H9 (cell line): ENCODE data around the gene OSBPL10. TPM values are rescaled to one million over a fixed set of nuclear protein-coding genes. Genes with fewer than 3 reads are reported as not detected.

ENCODE experiments used
- DNase-seq: peaks from one replicate; pipeline ENCODE4 v3.0.0-alpha.2; 2017
- H2AFZ ChIP-seq: one replicate; pipeline ENCODE4 v1.6.1; 2013; ENCODE audit warnings: mild to moderate bottlenecking, low read length, control low read depth, moderate library complexity
- H2AK5ac ChIP-seq: 2 replicates; pipeline ENCODE4 v1.6.1; 2013; ENCODE audit warnings: low read length, control low read depth, mixed read lengths; ENCODE audit not compliant: insufficient read length
- H2BK120ac ChIP-seq: one replicate; pipeline ENCODE4 v1.6.1; 2013; ENCODE audit warnings: low read depth, mild to moderate bottlenecking, low read length, control low read depth, inconsistent platforms; ENCODE audit not compliant: poor library complexity, severe bottlenecking
- H2BK12ac ChIP-seq: 2 replicates; pipeline ENCODE4 v1.6.1; 2013; ENCODE audit warnings: low read length, control low read depth, mixed read lengths, low read depth; ENCODE audit not compliant: insufficient read length
- H2BK15ac ChIP-seq: 2 replicates; pipeline ENCODE4 v1.6.1; 2013; ENCODE audit warnings: low read depth, low read length, control low read depth
- H2BK20ac ChIP-seq: one replicate; pipeline ENCODE4 v1.6.1; 2013; ENCODE audit warnings: low read depth, mild to moderate bottlenecking, low read length, control low read depth, inconsistent platforms; ENCODE audit not compliant: poor library complexity, severe bottlenecking
- H2BK5ac ChIP-seq: 2 replicates; pipeline ENCODE4 v1.6.1; 2013; ENCODE audit warnings: low read length, control low read depth, mixed read lengths; ENCODE audit not compliant: insufficient read length
- H3K14ac ChIP-seq: 2 replicates; pipeline ENCODE4 v1.6.1; 2013; ENCODE audit warnings: low read length, control low read depth; ENCODE audit not compliant: insufficient read depth
- H3K18ac ChIP-seq: 2 replicates; pipeline ENCODE4 v1.6.1; 2013; ENCODE audit warnings: low read depth, mild to moderate bottlenecking, mixed read lengths, low read length, control low read depth; ENCODE audit not compliant: insufficient read length
- H3K23ac ChIP-seq: 2 replicates; pipeline ENCODE4 v1.6.1; 2013; ENCODE audit warnings: low read length, control low read depth, mixed read lengths, low read depth; ENCODE audit not compliant: insufficient read length
- H3K23me2 ChIP-seq: 2 replicates; pipeline ENCODE4 v1.6.1; 2013; ENCODE audit warnings: low read depth, mild to moderate bottlenecking, mixed read lengths, low read length, control low read depth; ENCODE audit not compliant: insufficient read length, poor library complexity, severe bottlenecking
- H3K27ac ChIP-seq: 2 replicates; pipeline ENCODE4 v1.5.1; 2013; ENCODE audit warnings: low read length, control low read depth, mixed read lengths, low read depth; ENCODE audit not compliant: insufficient read length
- H3K27me3 ChIP-seq: 2 replicates; pipeline ENCODE4 v1.6.1; 2013; ENCODE audit warnings: low read length, control low read depth, inconsistent platforms; ENCODE audit not compliant: insufficient read depth
- H3K4ac ChIP-seq: 2 replicates; pipeline ENCODE4 v1.6.1; 2013; ENCODE audit warnings: low read depth, mild to moderate bottlenecking, control low read depth, inconsistent platforms, low read length, moderate library complexity
- H3K4me1 ChIP-seq: 2 replicates; pipeline ENCODE4 v1.6.1; 2013; ENCODE audit warnings: low read length, control low read depth, inconsistent platforms; ENCODE audit not compliant: insufficient read depth
- H3K4me2 ChIP-seq: 2 replicates; pipeline ENCODE4 v1.6.1; 2013; ENCODE audit warnings: low read length, control low read depth, mixed read lengths; ENCODE audit not compliant: insufficient read length, insufficient read depth
- H3K56ac ChIP-seq: 2 replicates; pipeline ENCODE4 v1.6.1; 2013; ENCODE audit warnings: low read depth, mild to moderate bottlenecking, mixed read lengths, low read length, control low read depth; ENCODE audit not compliant: insufficient read length
- H3K79me1 ChIP-seq: 2 replicates; pipeline ENCODE4 v1.6.1; 2013; ENCODE audit warnings: low read depth, mild to moderate bottlenecking, moderate library complexity, low read length, control low read depth, inconsistent platforms; ENCODE audit not compliant: insufficient read depth, poor library complexity, severe bottlenecking
- H3K79me2 ChIP-seq: 2 replicates; pipeline ENCODE4 v1.6.1; 2013; ENCODE audit warnings: low read length, control low read depth, inconsistent platforms; ENCODE audit not compliant: insufficient read depth
- H3K9ac ChIP-seq: 2 replicates; pipeline ENCODE4 v1.6.1; 2013; ENCODE audit warnings: low read length, control low read depth, mixed read lengths; ENCODE audit not compliant: insufficient read length; ENCODE audit errors: extremely low read depth
- H3K9me3 ChIP-seq: one replicate; pipeline ENCODE4 v1.6.1; 2013; ENCODE audit warnings: low read depth, low read length, inconsistent platforms; ENCODE audit not compliant: control insufficient read depth
- H3T11ph ChIP-seq: one replicate; pipeline ENCODE4 v1.6.1; 2013; ENCODE audit warnings: mild to moderate bottlenecking, low read length, control low read depth, inconsistent platforms
- H4K20me1 ChIP-seq: one replicate; pipeline ENCODE4 v1.6.1; 2013; ENCODE audit not compliant: control insufficient read depth, insufficient read length, insufficient read depth
- H4K5ac ChIP-seq: 2 replicates; pipeline ENCODE4 v1.6.1; 2013; ENCODE audit warnings: low read depth, mild to moderate bottlenecking, mixed read lengths, low read length, control low read depth; ENCODE audit not compliant: insufficient read length
- H4K8ac ChIP-seq: replicated peaks from 2 replicates; pipeline ENCODE4 v1.6.1; 2013; ENCODE audit warnings: low read length, control low read depth, mixed read lengths, low read depth; ENCODE audit not compliant: insufficient read length
- H4K91ac ChIP-seq: 2 replicates; pipeline ENCODE4 v1.6.1; 2013; ENCODE audit warnings: low read depth, mild to moderate bottlenecking, moderate library complexity, mixed read lengths, low read length, control low read depth; ENCODE audit not compliant: insufficient read length
- H3K27ac Mint-ChIP-seq, 3 experiments: 2 replicates in 2 of 3; 3 replicates in 1 of 3; pipeline ENCODE4 v1.8.0; 2020 to 2021; ENCODE audit warnings: mixed read lengths in 3 of 3, mild to moderate bottlenecking in 1 of 3, moderate library complexity in 1 of 3
- H3K27me3 Mint-ChIP-seq: 2 replicates; pipeline ENCODE4 v1.8.0; 2021; ENCODE audit warnings: low read depth, mild to moderate bottlenecking, moderate library complexity, mixed read lengths
- H3K36me3 Mint-ChIP-seq, 3 experiments: 2 replicates in 2 of 3; 3 replicates in 1 of 3; pipeline ENCODE4 v1.8.0; 2020 to 2021; ENCODE audit warnings: low read depth in 3 of 3, mixed read lengths in 3 of 3; ENCODE audit not compliant: insufficient read depth in 1 of 3
- H3K4me1 Mint-ChIP-seq, 2 experiments: 2 replicates each; pipeline ENCODE4 v1.8.0; 2020; ENCODE audit warnings: mixed read lengths in 2 of 2
- H3K4me3 Mint-ChIP-seq, 2 experiments: 2 replicates in 1 of 2; 3 replicates in 1 of 2; pipeline ENCODE4 v1.8.0; 2020 to 2021; ENCODE audit warnings: mild to moderate bottlenecking in 2 of 2, mixed read lengths in 2 of 2, moderate library complexity in 1 of 2
- H3K9me3 Mint-ChIP-seq, 2 experiments: 2 replicates in 1 of 2; 3 replicates in 1 of 2; pipeline ENCODE4 v1.8.0; 2020; ENCODE audit warnings: mild to moderate bottlenecking in 2 of 2, mixed read lengths in 2 of 2, moderate library complexity in 1 of 2
- WGBS: extraction: QIAGEN DNeasy Blood & Tissue Kit; methylation state at CpG from one replicate; pipeline ENCODE4 v1.1.7; 2013; ENCODE audit warnings: missing lambda C conversion rate, low lambda C conversion rate, mixed read lengths; ENCODE audit not compliant: insufficient read length; ENCODE audit errors: extremely low coverage; 5-methylcytosine and 5-hydroxymethylcytosine counted together
- total RNA-seq: library from RNA; stranded (reverse); gene quantifications from 2 replicates; pipeline ENCODE4 v1.2.1, GENCODE V29; 2021
- TF ChIP-seq, protein P1 (sequence below): fragments of 200-600 bp; sonication (generic); conservative IDR thresholded peaks from 3 replicates; pipeline ENCODE4 v1.8.0; 2021; ENCODE audit warnings: antibody characterized with exemption, mild to moderate bottlenecking

OSBPL10 gene
- total RNA-seq, 1 experiment from 2014 or later = 42.7 TPM

DNA sequence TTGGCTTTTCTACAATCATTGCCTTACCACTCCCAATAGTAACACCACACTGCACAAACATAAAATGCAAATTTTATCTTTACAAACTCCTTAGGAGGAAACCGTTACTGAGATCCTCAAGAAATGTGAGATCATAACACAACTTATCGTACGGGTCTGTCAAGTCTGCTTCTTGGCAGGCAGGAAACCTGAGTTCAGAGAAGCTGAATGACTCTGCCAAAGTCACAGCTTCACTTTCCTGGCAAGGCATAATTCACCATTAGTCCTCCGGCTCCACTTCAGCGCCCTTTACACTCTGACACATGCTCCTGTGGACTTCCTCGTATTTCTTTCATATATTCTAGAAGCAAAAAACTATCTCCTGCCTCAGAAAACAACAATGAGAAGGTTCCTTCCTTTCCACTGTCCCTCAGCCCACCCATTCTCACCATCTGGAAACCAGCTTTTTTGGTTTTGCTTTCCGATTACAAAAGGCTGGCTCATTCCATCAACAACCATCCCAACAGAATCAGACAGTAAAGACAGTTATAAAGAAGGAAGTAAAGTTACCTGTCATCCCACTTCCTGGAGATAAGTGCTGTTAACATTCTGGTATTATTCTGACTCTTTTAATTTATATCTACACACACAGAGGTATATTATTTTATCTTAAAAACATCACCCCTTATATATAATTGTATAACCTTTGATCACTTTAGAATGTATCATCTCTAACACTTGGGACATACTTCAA, 225.0 kb downstream of the OSBPL10 start:
- no CpG with 5 or more reads among the region's 7 CpGs for WGBS
- H3K4me1 Mint-ChIP-seq = peaks cover 22% of the 10 kb centered on the region in 2 experiments
- no peaks in the 10 kb centered on the region for H3K27me3 Mint-ChIP-seq

More for the DNA sequence above, 225.0 kb downstream of the OSBPL10 start:
- no peak overlapping the region for H4K8ac ChIP-seq
- H3K9me3 ChIP-seq = no peaks in the 10 kb centered on the region
- no peak overlapping the region for H3K18ac ChIP-seq
- H4K20me1 ChIP-seq = no peaks in the 10 kb centered on the region
- no peaks in the 10 kb centered on the region for H3K23me2 ChIP-seq
- no peak overlapping the region for H4K5ac ChIP-seq
- H3K79me1 ChIP-seq = no peaks in the 10 kb centered on the region
- no peak overlapping the region for H3T11ph ChIP-seq
- H2AK5ac ChIP-seq = no peak overlapping the region
- H2BK5ac ChIP-seq = no peak overlapping the region
- no peak overlapping the region for H3K4me2 ChIP-seq
- H3K9me3 Mint-ChIP-seq = peaks cover 12 to 15% of the 10 kb centered on the region in 2 experiments
- peaks cover 10 to 25% (median 13%) of the 10 kb centered on the region in 3 experiments for H3K36me3 Mint-ChIP-seq
- no peak overlapping the region for H4K91ac ChIP-seq
- no peak overlapping the region for H3K4me3 Mint-ChIP-seq
- no peak overlapping the region for H2BK120ac ChIP-seq
- H3K4ac ChIP-seq = no peak overlapping the region
- no peak overlapping the region for H3K23ac ChIP-seq
- DNase-seq = no peak
- H2AFZ ChIP-seq = no peak overlapping the region
- no peak overlapping the region for H2BK12ac ChIP-seq
- no peak overlapping the region; a peak in 1 of 7 replicates for H3K27ac Mint-ChIP-seq
- no peak overlapping the region for H3K27ac ChIP-seq
- no peak overlapping the region for H3K56ac ChIP-seq
- TF ChIP-seq, protein P1, sequence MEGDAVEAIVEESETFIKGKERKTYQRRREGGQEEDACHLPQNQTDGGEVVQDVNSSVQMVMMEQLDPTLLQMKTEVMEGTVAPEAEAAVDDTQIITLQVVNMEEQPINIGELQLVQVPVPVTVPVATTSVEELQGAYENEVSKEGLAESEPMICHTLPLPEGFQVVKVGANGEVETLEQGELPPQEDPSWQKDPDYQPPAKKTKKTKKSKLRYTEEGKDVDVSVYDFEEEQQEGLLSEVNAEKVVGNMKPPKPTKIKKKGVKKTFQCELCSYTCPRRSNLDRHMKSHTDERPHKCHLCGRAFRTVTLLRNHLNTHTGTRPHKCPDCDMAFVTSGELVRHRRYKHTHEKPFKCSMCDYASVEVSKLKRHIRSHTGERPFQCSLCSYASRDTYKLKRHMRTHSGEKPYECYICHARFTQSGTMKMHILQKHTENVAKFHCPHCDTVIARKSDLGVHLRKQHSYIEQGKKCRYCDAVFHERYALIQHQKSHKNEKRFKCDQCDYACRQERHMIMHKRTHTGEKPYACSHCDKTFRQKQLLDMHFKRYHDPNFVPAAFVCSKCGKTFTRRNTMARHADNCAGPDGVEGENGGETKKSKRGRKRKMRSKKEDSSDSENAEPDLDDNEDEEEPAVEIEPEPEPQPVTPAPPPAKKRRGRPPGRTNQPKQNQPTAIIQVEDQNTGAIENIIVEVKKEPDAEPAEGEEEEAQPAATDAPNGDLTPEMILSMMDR = no peak
- H3K27me3 ChIP-seq = no peaks in the 10 kb centered on the region
- no peaks in the 10 kb centered on the region for H3K4me1 ChIP-seq
- no peak overlapping the region for H2BK15ac ChIP-seq
- no peak overlapping the region for H2BK20ac ChIP-seq
- no peak overlapping the region for H3K14ac ChIP-seq
- H3K79me2 ChIP-seq = no peaks in the 10 kb centered on the region
- no peak overlapping the region for H3K9ac ChIP-seq
